ENCODE results near the gene CADM2. TPM values are rescaled to one million over a fixed set of nuclear protein-coding genes. Genes with fewer than 3 reads are reported as not detected.

Gene CADM2
- total and polyA plus RNA-seq, 2 experiments from 2014 or later = 2.9 to 7.8 TPM

- Histone ChIP-seq H3K9me3 (ENCODE audit: low read depth) (no peaks in the 10 kb centered on the region), H4K20me1 (ENCODE audit: insufficient read depth, poor library complexity, severe bottlenecking) (no peaks in the 10 kb centered on the region), H3K4me2 (no peak overlapping the region), H3K4me1 (ENCODE audit: insufficient read depth) (no peaks in the 10 kb centered on the region), H3K27me3 (peaks cover 13% of the 10 kb centered on the region), H2AFZ (no peak overlapping the region), H3K79me2 (no peaks in the 10 kb centered on the region), H3K4me3 (no peak overlapping the region), H3K27ac (no peak overlapping the region), H3K36me3 (replicated peaks; ENCODE audit: insufficient read depth, low read depth) (no peaks in the 10 kb centered on the region), H3K9me2 (replicated peaks; ENCODE audit: insufficient read depth) (no peaks in the 10 kb centered on the region)
- TF ChIP-seq EZH2 (IDR thresholded peaks at IDR 0.05; ENCODE audit: borderline replicate concordance) (no peak), CTCF (IDR thresholded peaks at IDR 0.05; ENCODE audit: poor library complexity) (no peak), EZH2phosphoT487 (IDR thresholded peaks at IDR 0.05; ENCODE audit: low read depth, severe bottlenecking, unreplicated experiment) (no peak)
- 31% methylated on average over 5 of the region's 5 CpGs for WGBS (ENCODE audit: low lambda C conversion rate, missing lambda C conversion rate)
- DNase-seq (ENCODE audit: low spot score) = no peak
Observed at GRCh38 chr3:84967767-84968581, 9.2 kb downstream of the CADM2 start.

- WGBS (ENCODE audit: low lambda C conversion rate, missing lambda C conversion rate) = 82% methylated on average over 2 of the region's 2 CpGs
- H3K9me2 ChIP-seq (replicated peaks; ENCODE audit: insufficient read depth) = no peaks in the 10 kb centered on the region
- H3K27ac ChIP-seq = no peak overlapping the region
- no peak for DNase-seq (ENCODE audit: low spot score)
- H3K79me2 ChIP-seq = no peaks in the 10 kb centered on the region
- no peak overlapping the region for H3K4me3 ChIP-seq
- no peaks in the 10 kb centered on the region for H3K4me1 ChIP-seq (ENCODE audit: insufficient read depth)
- peaks cover 5% of the 10 kb centered on the region for H3K27me3 ChIP-seq
- TF ChIP-seq EZH2phosphoT487 (IDR thresholded peaks at IDR 0.05; ENCODE audit: low read depth, severe bottlenecking, unreplicated experiment) = no peak
- TF ChIP-seq CTCF (IDR thresholded peaks at IDR 0.05; ENCODE audit: poor library complexity) = no peak
- no peak for TF ChIP-seq EZH2 (IDR thresholded peaks at IDR 0.05; ENCODE audit: borderline replicate concordance)
- H3K4me2 ChIP-seq = no peak overlapping the region
- H4K20me1 ChIP-seq (ENCODE audit: insufficient read depth, poor library complexity, severe bottlenecking) = no peaks in the 10 kb centered on the region
- no peak overlapping the region for H2AFZ ChIP-seq
- no peaks in the 10 kb centered on the region for H3K9me3 ChIP-seq (ENCODE audit: low read depth)
- H3K36me3 ChIP-seq (replicated peaks; ENCODE audit: insufficient read depth, low read depth) = no peaks in the 10 kb centered on the region
Observed at GRCh38 chr3:84968701-84969235, 10.0 kb downstream of the CADM2 start.

GRCh38 chr3:84974347-84974746, 15.6 kb downstream of the CADM2 start:
- H3K4me2 ChIP-seq = no peak overlapping the region
- H2AFZ ChIP-seq = no peak overlapping the region
- no peak overlapping the region for H3K4me3 ChIP-seq
- H3K4me1 ChIP-seq (ENCODE audit: insufficient read depth) = no peaks in the 10 kb centered on the region
- peak; percentile 7 for DNase-seq (ENCODE audit: low spot score)
- H4K20me1 ChIP-seq (ENCODE audit: insufficient read depth, poor library complexity, severe bottlenecking) = no peaks in the 10 kb centered on the region
- no peaks in the 10 kb centered on the region for H3K79me2 ChIP-seq
- no peaks in the 10 kb centered on the region for H3K27me3 ChIP-seq
- no peak overlapping the region for H3K27ac ChIP-seq
- no peaks in the 10 kb centered on the region for H3K9me3 ChIP-seq (ENCODE audit: low read depth)
- H3K36me3 ChIP-seq (replicated peaks; ENCODE audit: insufficient read depth, low read depth) = no peaks in the 10 kb centered on the region
- H3K9me2 ChIP-seq (replicated peaks; ENCODE audit: insufficient read depth) = no peaks in the 10 kb centered on the region
- TF ChIP-seq EZH2phosphoT487 (IDR thresholded peaks at IDR 0.05; ENCODE audit: low read depth, severe bottlenecking, unreplicated experiment) (no peak), EZH2 (IDR thresholded peaks at IDR 0.05; ENCODE audit: borderline replicate concordance) (no peak), CTCF (IDR thresholded peaks at IDR 0.05; ENCODE audit: poor library complexity) (peak; percentile 46)

All from hepatocyte (in vitro differentiated cells).